Activated CD8-positive, alpha-beta memory T cell treated with anti-CD3 and anti-CD28 coated beads, Interleukin-2, amount 50 U/mL, for 24 hours (primary cell): ENCODE data around the gene EML4.

ENCODE experiments used
- DNase-seq: peaks from one replicate; pipeline ENCODE4 v3.0.0-alpha.2; 2020; ENCODE audit errors: extremely low read depth

Gene EML4

GRCh38 chr2:42307180-42307579 is 138.0 kb downstream of the EML4 start:
- DNase-seq: no peak

DNA sequence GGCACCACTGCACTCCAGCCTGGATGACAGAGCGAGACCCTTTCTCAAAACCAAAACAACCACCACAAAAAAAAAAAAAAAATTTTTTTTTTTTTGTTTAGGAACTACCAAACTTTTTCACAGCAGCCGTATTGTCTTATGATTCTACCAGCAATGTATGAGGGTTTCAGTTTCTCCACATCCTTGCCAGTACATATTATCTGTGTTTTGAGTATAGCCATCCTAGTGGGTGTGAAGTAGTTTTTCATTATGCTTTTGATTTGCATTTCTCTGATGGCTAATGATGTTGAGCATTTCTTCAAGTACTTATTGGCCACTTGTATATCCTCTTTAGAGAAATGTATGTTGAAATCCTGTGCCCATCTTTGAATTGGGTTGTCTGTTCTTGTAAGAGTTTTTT is 140.2 kb downstream of the EML4 start:
- no peak for DNase-seq

- DNase-seq: no peak
Observed at GRCh38 chr2:42310007-42310515, 140.9 kb downstream of the EML4 start.

- no peak for DNase-seq
Observed at GRCh38 chr2:42312106-42312505, 143.0 kb downstream of the EML4 start.

DNA sequence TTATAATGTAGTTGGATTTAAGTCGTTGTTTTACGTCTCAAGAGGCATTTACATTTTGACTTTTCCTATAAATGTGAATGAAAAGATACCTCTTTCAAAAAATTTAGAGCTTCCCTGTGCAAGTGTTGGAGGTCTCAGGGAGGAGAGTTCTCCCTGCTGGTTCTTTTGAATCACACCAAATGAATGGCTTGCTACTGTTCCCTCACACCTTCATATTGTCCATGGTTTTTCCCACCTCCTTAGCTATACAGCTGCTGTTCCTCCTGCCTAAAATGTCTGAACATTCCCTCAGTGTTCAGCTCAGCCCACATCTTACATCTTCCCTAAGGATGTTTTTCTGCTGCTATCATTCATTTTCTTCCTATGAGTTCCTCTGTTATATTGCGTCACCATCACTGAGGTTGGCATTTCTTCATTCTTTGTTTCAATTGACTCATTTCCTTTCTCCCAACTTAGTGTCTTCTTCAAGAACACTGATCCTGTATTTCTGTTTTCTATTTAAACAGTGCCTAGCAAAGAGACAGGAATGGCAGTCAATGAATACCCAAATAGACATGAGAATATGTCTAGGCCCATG is 145.8 kb downstream of the EML4 start:
- no peak for DNase-seq

GRCh38 chr2:42315844-42316470 is 146.8 kb downstream of the EML4 start:
- no peak for DNase-seq

DNA sequence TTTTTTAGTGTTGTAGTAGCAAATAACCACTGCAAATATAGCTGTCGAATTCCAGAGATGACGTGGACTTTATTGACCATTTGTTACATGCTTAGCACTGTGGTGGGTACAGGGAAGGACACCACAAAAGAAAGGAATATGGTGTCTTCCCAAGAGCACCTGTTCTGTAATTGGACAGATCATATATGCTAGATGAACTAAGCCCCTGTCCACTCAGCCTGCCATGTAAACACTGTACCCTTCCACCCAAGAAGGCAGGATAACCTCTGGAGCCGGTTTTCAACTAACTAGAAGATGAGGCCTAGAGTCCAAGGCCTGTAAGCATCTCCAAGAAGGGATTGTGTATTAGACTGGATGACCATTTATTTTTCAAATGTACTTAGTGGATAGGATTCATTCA is 147.8 kb downstream of the EML4 start:
- no peak for DNase-seq

DNA sequence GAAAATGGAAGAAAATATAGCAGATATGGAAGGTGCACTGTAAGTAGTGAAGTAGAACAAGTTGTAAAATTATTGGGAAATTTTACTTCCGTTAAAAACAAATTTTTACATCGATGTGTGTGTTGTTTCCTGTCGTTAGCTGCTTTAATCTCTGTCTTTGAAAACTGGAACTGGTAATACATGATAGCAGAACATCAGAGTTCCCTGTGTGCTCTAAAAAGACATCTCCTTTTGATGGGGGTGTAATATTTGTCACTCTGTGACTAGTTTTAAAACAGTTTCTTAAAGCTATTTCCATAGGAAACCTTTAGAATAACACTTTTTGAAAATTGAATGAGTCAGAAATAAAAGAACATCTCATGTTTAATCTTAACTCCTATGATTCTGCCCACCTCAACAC is 148.3 kb downstream of the EML4 start:
- DNase-seq: no peak

GRCh38 chr2:42317945-42318344 is 148.8 kb downstream of the EML4 start:
- no peak for DNase-seq

- no peak for DNase-seq
Observed at GRCh38 chr2:42319265-42319664, 150.1 kb downstream of the EML4 start.

DNA sequence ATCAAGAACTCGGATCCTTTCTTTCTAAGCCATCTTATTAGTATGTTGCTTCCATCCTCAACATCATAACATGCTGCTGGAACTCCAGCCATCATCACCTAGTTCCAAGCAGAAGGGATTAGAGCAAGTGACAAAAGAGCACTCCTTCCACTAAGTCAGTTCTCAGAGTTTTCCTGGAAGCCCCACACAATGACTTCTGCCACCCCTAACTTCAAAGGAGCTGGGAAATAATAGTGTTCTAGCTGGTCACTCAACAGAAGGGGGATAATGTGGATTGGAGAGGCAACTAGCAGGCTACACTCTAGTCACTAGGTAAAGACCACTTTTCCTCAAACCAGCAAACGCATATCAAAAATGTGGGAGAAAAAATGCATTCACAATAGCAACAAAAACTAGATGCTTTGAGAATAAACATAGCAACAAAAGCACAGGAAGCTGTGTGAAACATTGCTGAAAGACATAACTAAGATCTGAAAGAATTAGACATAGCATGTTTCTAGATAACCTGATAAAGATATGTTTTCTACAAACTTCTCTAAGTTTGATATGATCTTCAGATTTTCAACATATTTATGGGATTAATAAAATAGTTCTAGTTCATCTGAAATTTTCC is 152.4 kb downstream of the EML4 start:
- DNase-seq: no peak

GRCh38 chr2:42324244-42324643 is 155.1 kb downstream of the EML4 start:
- DNase-seq: no peak

DNA sequence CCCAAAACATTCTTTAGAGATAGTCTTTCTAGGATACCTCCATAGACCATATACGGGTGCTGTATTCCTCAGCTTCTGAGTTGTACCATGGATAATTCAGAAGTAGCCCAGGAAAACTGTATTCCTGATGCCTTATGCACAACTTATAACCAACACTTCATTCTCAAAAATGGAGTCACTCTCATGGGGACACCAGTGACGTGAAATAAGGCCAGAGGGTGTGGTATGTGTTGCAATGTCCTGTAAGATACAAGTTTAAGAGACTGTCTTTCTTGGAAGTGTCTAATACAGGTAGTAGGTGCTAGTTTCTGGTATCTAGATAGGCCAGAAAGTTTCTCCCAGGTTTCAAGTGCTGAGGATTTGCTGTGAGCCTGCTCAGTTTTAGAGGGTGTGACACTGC is 155.8 kb downstream of the EML4 start:
- no peak for DNase-seq

DNA sequence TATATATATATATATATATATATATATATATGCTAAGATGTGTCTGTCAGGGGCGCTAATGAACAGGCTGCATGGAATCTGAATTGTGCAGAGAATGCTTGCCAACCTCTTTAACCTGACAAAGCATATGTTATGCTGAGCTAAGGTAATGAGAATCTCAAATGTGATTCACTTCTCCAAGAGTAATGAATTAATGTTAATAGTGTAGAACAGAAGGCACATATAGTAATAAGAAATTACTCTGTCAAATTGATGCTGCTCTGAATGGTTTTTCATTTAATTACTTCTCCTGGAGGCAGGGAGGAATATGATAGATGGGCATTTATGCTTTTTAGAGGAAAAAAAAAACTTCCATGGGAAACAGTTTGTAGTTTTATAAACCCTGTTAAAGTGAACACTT is 156.5 kb downstream of the EML4 start:
- DNase-seq: no peak

DNA sequence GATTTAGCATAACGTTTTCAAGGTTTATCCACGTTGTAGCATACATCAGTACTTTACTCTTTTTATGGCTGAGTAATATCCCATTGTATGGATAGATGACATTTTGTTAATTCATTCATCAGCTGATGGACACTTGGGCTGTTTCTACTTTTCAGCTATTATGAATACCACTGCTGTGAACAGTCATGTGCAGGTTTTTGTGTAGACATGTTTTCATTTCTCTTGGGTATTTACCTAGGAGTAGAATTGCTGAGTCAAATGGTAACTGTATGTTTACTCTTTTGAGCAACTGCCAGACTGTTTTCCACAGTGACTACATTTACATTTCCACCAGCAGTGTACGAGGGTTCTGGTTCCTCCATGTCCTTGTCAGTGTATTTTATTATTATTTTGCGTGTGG is 158.0 kb downstream of the EML4 start:
- DNase-seq: no peak

DNA sequence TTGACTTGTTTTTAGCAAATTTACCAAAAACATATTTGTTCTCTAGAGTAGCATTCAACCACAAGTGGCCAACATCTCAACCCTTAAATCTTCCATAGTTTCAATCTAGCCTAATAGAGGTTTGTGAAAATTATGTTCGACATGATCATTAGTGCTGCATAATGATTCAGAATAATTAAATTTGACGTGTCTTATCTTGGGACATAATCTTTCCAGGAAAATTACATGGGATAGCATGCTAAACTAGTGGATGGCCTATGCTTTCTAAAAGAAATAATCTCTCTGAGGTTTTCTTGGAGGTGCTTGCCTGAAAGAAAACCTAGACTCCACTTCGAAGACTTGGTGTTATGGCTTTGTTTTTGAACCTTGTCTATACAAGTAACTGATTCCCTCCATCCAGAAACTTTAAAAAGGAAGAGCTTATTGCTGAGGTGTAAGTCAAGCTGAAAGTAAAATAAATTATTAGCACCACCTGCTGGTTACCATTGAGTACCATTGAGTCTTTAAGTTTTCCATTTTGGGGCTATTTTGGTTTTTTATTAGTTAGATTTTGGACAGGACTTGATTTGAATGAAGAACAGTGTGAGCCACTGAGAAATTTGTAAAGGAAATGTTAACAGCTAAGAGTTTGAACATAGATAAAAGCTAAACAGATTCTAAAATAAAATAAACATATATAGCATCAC is 159.1 kb downstream of the EML4 start:
- no peak for DNase-seq

GRCh38 chr2:42328923-42329322 is 159.8 kb downstream of the EML4 start:
- DNase-seq: no peak

DNA sequence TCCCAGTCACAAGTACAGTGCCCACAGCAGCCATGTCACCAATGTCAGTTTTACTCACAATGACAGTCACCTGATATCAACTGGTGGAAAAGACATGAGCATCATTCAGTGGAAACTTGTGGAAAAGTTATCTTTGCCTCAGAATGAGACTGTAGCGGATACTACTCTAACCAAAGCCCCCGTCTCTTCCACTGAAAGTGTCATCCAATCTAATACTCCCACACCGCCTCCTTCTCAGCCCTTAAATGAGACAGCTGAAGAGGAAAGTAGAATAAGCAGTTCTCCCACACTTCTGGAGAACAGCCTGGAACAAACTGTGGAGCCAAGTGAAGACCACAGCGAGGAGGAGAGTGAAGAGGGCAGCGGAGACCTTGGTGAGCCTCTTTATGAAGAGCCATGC is 160.6 kb downstream of the EML4 start:
- no peak for DNase-seq

- no peak for DNase-seq
Observed at GRCh38 chr2:42331569-42332284, 162.6 kb downstream of the EML4 start.

DNA sequence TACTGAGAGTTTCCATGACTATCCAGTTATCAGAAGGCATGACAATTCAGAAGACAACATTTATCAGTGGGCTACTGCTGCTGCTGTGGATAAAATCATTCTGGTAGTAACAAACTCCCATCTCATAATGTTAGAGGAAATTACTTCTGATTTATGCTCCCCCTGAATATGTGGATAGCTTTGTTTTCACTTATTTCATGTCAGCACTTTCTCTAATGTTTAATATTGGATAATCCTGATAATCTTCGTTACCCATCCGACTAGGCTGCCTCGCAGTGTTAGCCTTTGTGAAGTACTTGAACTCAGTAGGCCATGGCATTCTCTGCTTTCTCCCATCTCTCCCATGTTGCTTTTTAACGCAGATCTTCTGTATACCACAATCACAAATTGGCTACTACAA is 163.4 kb downstream of the EML4 start:
- no peak for DNase-seq

GRCh38 chr2:42333579-42333978 is 164.4 kb downstream of the EML4 start:
- DNase-seq: no peak

GRCh38 chr2:42334220-42334619 is 165.1 kb downstream of the EML4 start:
- DNase-seq: no peak
